RWPE2 (cell line): Measurements from ENCODE around the gene CNTNAP5.

Experiments
- ATAC-seq: fragments of 200-7000 bp; cut with Tn5 transposase; 3 replicates; pipeline ENCODE4 v1.9.1; 2021; ENCODE audit warnings: low read depth
- DNase-seq: peaks from one replicate; pipeline ENCODE4 v3.0.0-alpha.2; 2020; ENCODE audit warnings: low spot score
- H3K27ac ChIP-seq: fragments of 450-650 bp; 2 replicates; pipeline ENCODE4 v1.5.1; 2017; ENCODE audit warnings: mild to moderate bottlenecking; ENCODE audit not compliant: poor library complexity, severe bottlenecking
- H3K27me3 ChIP-seq: fragments of 250-450 bp; sonication (Bioruptor Pico); 2 replicates; pipeline ENCODE4 v1.5.1; 2021; ENCODE audit warnings: mild to moderate bottlenecking, moderate library complexity; ENCODE audit not compliant: insufficient read depth, poor library complexity, severe bottlenecking
- H3K36me3 ChIP-seq: fragments of 250-450 bp; sonication (Bioruptor Pico); 2 replicates; pipeline ENCODE4 v1.5.1; 2020; ENCODE audit warnings: low read depth, mild to moderate bottlenecking, moderate library complexity
- H3K4me1 ChIP-seq: fragments of 250-450 bp; sonication (Bioruptor Pico); 2 replicates; pipeline ENCODE4 v1.5.1; 2021; ENCODE audit warnings: mild to moderate bottlenecking, moderate library complexity; ENCODE audit not compliant: insufficient read depth, poor library complexity, severe bottlenecking
- H3K4me3 ChIP-seq: fragments of 250-450 bp; sonication (Bioruptor Pico); 2 replicates; pipeline ENCODE4 v1.5.1; 2021; ENCODE audit warnings: mild to moderate bottlenecking, moderate library complexity; ENCODE audit not compliant: severe bottlenecking
- H3K9me3 ChIP-seq: fragments of 250-450 bp; sonication (Bioruptor Pico); 2 replicates; pipeline ENCODE4 v1.5.1; 2021; ENCODE audit warnings: mild to moderate bottlenecking, moderate library complexity; ENCODE audit not compliant: severe bottlenecking
- TF ChIP-seq, protein P1 (sequence below): fragments of 450-650 bp; IDR thresholded peaks from one replicate; pipeline ENCODE4 v1.5.1; 2017; ENCODE audit warnings: mild to moderate bottlenecking, moderate library complexity; ENCODE audit not compliant: poor library complexity, severe bottlenecking

Gene CNTNAP5

DNA sequence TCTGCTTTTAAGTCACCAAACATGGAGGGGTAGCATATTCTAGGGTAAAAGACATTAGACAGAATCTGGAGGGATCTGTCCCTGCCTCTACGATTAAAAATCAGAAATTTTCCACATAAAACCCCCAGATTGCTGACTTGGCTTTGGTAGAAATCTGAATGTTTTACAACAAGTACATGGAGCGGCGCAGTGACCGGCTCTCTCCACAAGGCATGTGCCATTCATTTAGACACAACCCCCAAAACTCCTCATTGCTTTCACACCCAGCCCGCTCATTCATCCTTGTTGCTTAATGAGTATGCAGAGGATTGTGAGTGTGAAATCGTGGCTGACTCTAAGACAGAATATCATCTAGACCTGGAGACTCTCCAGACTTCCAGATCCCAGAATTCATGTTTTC, 140.6 kb downstream of the CNTNAP5 start:
- H3K4me1 ChIP-seq = no peaks in the 10 kb centered on the region
- no peak overlapping the region for H3K27ac ChIP-seq
- H3K9me3 ChIP-seq = no peaks in the 10 kb centered on the region
- TF ChIP-seq, protein P1, sequence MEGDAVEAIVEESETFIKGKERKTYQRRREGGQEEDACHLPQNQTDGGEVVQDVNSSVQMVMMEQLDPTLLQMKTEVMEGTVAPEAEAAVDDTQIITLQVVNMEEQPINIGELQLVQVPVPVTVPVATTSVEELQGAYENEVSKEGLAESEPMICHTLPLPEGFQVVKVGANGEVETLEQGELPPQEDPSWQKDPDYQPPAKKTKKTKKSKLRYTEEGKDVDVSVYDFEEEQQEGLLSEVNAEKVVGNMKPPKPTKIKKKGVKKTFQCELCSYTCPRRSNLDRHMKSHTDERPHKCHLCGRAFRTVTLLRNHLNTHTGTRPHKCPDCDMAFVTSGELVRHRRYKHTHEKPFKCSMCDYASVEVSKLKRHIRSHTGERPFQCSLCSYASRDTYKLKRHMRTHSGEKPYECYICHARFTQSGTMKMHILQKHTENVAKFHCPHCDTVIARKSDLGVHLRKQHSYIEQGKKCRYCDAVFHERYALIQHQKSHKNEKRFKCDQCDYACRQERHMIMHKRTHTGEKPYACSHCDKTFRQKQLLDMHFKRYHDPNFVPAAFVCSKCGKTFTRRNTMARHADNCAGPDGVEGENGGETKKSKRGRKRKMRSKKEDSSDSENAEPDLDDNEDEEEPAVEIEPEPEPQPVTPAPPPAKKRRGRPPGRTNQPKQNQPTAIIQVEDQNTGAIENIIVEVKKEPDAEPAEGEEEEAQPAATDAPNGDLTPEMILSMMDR = no peak
- DNase-seq (no peak), ATAC-seq (no peak)
- H3K27me3 ChIP-seq = no peaks in the 10 kb centered on the region
- no peaks in the 10 kb centered on the region for H3K36me3 ChIP-seq
- no peak overlapping the region for H3K4me3 ChIP-seq

DNA sequence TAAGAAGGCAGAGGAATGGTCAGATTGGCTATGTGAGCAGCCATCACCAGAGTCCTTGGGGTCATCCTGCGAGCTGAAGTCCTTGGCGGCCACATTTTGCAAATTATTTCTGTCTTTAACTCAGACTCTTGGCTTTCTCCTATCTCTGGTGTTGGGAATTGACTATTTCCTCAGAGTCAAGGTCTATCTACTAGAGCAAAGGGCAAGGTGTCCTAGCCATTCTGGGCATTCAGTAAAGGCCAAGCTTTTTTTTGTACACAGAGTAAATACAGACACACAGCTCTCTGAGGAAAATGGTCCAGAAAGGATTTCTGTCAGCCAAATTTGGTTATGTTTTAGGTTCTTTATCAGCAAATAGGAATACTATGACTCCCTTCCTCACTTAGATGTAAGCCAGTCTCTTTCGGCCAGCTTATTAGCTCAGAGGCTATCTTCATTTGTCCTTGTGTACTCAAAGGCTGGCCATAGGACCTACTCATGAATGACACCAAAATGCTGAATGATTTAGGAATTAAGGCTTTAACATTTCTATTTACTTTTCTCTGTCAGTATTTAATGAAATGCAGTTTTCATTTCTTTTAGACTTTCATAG, 146.5 kb downstream of the CNTNAP5 start:
- TF ChIP-seq, protein P1 = no peak
- H3K27ac ChIP-seq = no peak overlapping the region
- no peak overlapping the region for H3K4me3 ChIP-seq
- ATAC-seq = no peak
- H3K36me3 ChIP-seq = no peaks in the 10 kb centered on the region
- no peaks in the 10 kb centered on the region for H3K9me3 ChIP-seq
- H3K27me3 ChIP-seq = no peaks in the 10 kb centered on the region
- DNase-seq = no peak
- no peaks in the 10 kb centered on the region for H3K4me1 ChIP-seq

DNA sequence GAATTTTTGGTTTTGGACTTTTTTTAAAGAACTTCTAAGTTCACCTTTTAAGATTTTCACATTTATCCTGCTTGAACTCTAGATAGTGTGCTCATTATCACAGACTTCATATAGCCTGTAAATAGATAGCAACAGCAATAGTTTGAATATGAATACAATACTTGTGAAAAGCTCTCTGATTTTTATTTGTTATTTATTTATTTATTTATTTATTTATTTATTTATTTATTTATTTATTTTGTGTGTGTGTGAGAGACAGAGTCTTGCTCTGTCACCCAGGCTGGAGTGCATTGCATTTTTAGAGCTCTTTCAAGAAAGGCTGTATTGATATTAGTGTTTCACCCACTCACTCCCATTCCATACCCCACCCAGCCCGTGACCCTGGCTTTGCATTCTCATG, 153.6 kb downstream of the CNTNAP5 start:
- ATAC-seq = no peak
- no peak for DNase-seq
- Histone ChIP-seq H3K4me1 (no peaks in the 10 kb centered on the region), H3K4me3 (no peak overlapping the region), H3K27ac (no peak overlapping the region), H3K36me3 (no peaks in the 10 kb centered on the region), H3K27me3 (no peaks in the 10 kb centered on the region), H3K9me3 (no peaks in the 10 kb centered on the region)
- TF ChIP-seq, protein P1 = no peak

DNA sequence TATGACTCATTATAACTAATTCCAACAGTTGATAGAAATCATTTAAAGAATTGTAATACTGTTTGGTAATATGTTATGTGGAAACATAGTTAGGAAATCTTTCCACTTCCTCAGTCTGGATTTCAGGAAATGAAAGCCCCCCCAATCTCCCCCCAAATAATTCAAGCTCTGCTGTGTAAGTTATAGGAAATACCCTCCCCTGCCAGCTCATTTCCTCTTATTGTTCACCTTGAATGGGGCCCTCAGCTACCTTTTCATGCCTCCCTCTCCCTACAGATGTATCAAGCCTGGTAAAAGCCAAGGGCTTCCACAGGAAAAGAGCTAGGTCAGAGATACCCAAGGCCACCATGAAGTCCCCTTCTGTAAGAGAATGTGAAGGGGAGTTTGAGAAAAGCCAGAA, 155.5 kb downstream of the CNTNAP5 start:
- H3K4me1 ChIP-seq = no peaks in the 10 kb centered on the region
- no peak for DNase-seq

DNA sequence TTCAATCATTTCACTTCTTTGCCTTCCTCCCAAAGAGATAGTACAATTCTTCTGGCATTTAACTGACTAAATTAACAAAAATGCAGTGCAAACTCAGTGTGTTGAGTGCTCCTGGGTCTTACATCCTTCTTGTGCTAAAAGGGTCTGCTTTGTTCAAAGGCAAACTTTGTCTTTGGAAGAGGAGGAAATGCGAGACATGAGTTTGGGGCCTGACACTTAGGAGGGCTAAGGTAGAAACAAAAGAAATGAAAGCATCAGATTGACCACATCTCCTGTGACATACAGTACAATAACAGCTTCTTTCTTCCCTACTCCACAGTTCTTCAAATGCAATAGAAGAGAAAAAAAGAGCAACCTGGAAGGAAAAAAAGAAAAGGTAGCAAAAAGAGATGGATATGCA, 161.7 kb downstream of the CNTNAP5 start:
- Histone ChIP-seq H3K9me3 (no peaks in the 10 kb centered on the region), H3K4me1 (no peaks in the 10 kb centered on the region), H3K4me3 (no peak overlapping the region), H3K27me3 (no peaks in the 10 kb centered on the region), H3K36me3 (no peaks in the 10 kb centered on the region), H3K27ac (no peak overlapping the region)
- ATAC-seq (no peak), DNase-seq (no peak)
- TF ChIP-seq, protein P1 = no peak

More for the DNA sequence above, 155.5 kb downstream of the CNTNAP5 start:
- Histone ChIP-seq H3K36me3 (no peaks in the 10 kb centered on the region), H3K27me3 (no peaks in the 10 kb centered on the region), H3K27ac (no peak overlapping the region), H3K4me3 (no peak overlapping the region), H3K9me3 (no peaks in the 10 kb centered on the region)
- ATAC-seq = no peak
- TF ChIP-seq, protein P1 = no peak
